ENCODE results near the gene CD4.

Gene CD4

DNA sequence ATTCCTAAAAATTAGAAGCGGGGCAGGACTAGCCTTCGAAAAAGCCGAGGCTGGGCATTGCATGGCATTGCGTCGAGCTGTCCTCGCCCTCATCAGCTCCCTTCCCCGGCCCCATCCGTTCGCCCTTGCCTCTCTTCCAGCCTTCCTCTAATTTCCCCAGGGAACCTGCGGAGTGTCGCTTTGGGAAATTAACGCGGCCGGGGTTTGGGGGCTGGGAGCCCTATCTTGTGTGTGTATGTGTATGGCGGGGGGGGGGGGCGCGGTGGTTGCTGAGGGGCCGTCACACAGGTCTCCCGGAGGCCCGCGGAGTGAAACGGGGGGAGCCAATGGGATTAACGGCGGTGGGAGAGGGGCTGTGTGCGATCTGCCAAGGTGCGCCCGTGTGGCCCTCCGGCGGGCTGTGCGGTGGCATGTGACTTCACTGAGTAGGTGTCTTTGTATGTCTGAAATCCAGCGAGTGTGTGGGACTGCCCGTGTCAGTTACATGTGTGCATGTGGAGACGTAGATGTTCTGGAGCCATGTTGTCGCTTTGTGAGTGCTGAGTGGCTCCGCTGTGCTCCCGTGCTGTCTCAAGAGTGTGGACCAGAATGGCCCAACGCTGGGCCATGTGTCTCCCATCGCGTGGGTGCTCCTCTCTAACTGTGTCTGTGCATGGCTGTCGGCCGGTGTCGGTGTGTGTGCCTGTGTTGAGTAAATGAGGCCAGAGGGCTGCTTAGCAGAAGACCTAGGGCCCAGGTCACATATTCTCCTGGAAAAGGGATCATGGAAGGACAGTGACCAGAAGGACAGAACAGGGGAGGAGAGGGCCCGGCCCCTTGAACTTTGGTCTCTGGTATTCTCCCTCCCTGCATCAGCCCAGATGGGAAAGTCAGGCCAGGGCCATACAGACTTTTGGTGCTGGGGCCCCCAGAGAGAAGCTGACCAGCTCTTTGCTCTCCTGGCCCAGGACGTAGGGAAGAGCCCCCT is 21.7 kb upstream of the CD4 start:
- H3K4me2 ChIP-seq (ENCODE audit: low read length), result peak overlapping the region; percentile 69
- peaks cover 42% of the 10 kb centered on the region for H3K4me1 ChIP-seq
- H3K9ac ChIP-seq, result peak overlapping the region; percentile 97
- no peaks in the 10 kb centered on the region for H3K27me3 ChIP-seq (ENCODE audit: control insufficient read depth, insufficient read depth, low read length)
- peaks cover 5% of the 10 kb centered on the region for H3K79me2 ChIP-seq
- TF ChIP-seq, protein P1, sequence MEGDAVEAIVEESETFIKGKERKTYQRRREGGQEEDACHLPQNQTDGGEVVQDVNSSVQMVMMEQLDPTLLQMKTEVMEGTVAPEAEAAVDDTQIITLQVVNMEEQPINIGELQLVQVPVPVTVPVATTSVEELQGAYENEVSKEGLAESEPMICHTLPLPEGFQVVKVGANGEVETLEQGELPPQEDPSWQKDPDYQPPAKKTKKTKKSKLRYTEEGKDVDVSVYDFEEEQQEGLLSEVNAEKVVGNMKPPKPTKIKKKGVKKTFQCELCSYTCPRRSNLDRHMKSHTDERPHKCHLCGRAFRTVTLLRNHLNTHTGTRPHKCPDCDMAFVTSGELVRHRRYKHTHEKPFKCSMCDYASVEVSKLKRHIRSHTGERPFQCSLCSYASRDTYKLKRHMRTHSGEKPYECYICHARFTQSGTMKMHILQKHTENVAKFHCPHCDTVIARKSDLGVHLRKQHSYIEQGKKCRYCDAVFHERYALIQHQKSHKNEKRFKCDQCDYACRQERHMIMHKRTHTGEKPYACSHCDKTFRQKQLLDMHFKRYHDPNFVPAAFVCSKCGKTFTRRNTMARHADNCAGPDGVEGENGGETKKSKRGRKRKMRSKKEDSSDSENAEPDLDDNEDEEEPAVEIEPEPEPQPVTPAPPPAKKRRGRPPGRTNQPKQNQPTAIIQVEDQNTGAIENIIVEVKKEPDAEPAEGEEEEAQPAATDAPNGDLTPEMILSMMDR (IDR thresholded peaks at IDR 0.05), result no peak
- no peaks in the 10 kb centered on the region for H3K9me3 ChIP-seq (ENCODE audit: control insufficient read depth, low read length)
- H3K36me3 ChIP-seq (ENCODE audit: control insufficient read depth, insufficient read depth, low read length), result no peaks in the 10 kb centered on the region
- peak overlapping the region; percentile 71 for H3K4me3 ChIP-seq (ENCODE audit: low read depth, low read length)
- peak overlapping the region; percentile 28 for H2AFZ ChIP-seq
- H3K27ac ChIP-seq, result peak overlapping the region; percentile 91

DNA sequence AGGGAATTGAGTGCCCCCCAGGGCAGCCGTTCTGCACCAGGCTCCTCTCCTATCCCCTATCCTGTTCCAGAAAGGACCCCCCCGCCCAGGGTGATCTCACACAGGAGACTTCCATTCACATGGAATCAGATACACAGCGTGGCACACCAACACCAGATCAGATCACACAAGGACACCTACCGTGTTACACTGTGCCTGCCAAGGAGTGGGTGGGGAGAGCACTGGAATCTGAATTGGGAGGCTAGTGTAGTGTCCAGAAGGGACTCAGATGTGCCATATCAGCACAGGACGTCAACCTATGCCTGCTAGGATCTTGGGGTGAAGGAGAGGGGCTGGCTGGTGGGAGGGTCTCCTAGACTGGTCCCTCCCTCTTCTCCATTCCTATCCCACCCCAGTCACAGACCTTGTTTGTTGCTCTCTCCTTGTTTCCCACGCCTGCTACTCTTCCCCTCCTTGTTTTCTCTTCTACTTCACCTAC is 20.9 kb upstream of the CD4 start:
- no peak overlapping the region for H2AFZ ChIP-seq
- peaks cover 5% of the 10 kb centered on the region for H3K79me2 ChIP-seq
- H3K4me2 ChIP-seq (ENCODE audit: low read length), result peak overlapping the region; percentile 69
- no peak overlapping the region for H3K9ac ChIP-seq
- H3K4me1 ChIP-seq, result peaks cover 42% of the 10 kb centered on the region
- H3K9me3 ChIP-seq (ENCODE audit: control insufficient read depth, low read length), result no peaks in the 10 kb centered on the region
- peak overlapping the region; percentile 91 for H3K27ac ChIP-seq
- peak overlapping the region; percentile 71 for H3K4me3 ChIP-seq (ENCODE audit: low read depth, low read length)
- TF ChIP-seq, protein P1 (IDR thresholded peaks at IDR 0.05), result no peak
- no peaks in the 10 kb centered on the region for H3K27me3 ChIP-seq (ENCODE audit: control insufficient read depth, insufficient read depth, low read length)
- no peaks in the 10 kb centered on the region for H3K36me3 ChIP-seq (ENCODE audit: control insufficient read depth, insufficient read depth, low read length)

DNA sequence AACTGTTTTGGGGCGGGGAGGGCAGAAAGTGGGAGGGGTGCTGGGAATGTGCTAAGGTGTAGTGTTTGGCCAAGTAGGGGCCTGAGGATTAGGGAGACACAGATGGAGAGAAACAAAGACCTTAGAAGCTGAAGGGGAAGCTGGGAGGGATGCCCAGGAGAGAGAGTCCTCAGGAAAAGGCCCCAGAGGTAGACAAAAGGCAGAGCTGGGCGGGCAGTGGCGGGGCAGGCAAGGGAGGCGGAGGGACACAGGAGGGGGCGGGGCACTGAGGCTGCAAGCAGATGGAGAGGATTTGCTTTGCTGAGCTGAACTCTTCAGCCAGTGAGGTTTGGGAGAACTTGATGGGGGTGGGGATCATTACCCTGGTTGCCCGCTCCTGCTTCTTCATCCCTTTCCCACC is 20.3 kb upstream of the CD4 start:
- Histone ChIP-seq H3K4me3 (ENCODE audit: low read depth, low read length) (peak overlapping the region; percentile 71), H3K27ac (peak overlapping the region; percentile 91), H3K36me3 (ENCODE audit: control insufficient read depth, insufficient read depth, low read length) (no peaks in the 10 kb centered on the region), H3K4me1 (peaks cover 37% of the 10 kb centered on the region), H2AFZ (no peak overlapping the region), H3K9me3 (ENCODE audit: control insufficient read depth, low read length) (no peaks in the 10 kb centered on the region), H3K9ac (no peak overlapping the region), H3K27me3 (ENCODE audit: control insufficient read depth, insufficient read depth, low read length) (no peaks in the 10 kb centered on the region), H3K79me2 (peaks cover 5% of the 10 kb centered on the region), H3K4me2 (ENCODE audit: low read length) (peak overlapping the region; percentile 69)
- TF ChIP-seq, protein P1 (IDR thresholded peaks at IDR 0.05), result no peak

DNA sequence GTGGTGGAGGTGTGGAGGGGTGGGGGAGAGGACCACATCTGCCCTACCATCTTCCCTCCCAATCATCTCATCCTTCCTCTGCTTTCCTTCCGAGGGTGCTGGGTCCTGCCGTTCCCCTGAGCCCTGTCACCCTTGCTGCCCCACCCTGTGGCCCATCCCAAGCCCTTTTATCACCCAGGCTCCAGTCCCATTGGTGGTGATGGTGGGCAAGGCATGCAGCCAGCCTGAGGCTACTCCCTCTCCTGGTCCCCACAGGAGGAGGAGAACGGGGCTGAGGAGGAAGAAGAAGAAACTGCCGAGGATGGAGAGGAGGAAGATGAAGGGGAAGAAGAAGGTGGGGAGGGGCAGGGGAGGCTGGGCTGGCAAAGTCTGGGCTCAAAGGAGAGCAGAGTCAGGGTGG is 19.7 kb upstream of the CD4 start:
- Histone ChIP-seq H2AFZ (no peak overlapping the region), H3K9me3 (ENCODE audit: control insufficient read depth, low read length) (no peaks in the 10 kb centered on the region), H3K4me2 (ENCODE audit: low read length) (no peak overlapping the region), H3K27me3 (ENCODE audit: control insufficient read depth, insufficient read depth, low read length) (no peaks in the 10 kb centered on the region), H3K36me3 (ENCODE audit: control insufficient read depth, insufficient read depth, low read length) (no peaks in the 10 kb centered on the region), H3K9ac (no peak overlapping the region), H3K4me1 (peaks cover 33% of the 10 kb centered on the region), H3K4me3 (ENCODE audit: low read depth, low read length) (peak overlapping the region; percentile 71), H3K27ac (peak overlapping the region; percentile 91), H3K79me2 (peaks cover 5% of the 10 kb centered on the region)
- TF ChIP-seq, protein P1 (IDR thresholded peaks at IDR 0.05), result no peak

All from parathyroid adenoma (tissue), 2 donors.